Thyroid gland (tissue), 4 donors: Measurements from ENCODE around the gene DNAJC16.

Experiments
- POLR2A ChIP-seq, 2 donors: fragments of 450-650 bp; IDR thresholded peaks; one replicate each; pipeline ENCODE4 v1.6.1; 2017; ENCODE audit warnings: antibody characterized with exemption in 2 of 2, mild to moderate bottlenecking in 2 of 2, moderate library complexity in 1 of 2
- TF ChIP-seq, protein P1 (sequence below), 6 experiments: fragments of 200-600 bp in 3 of 6; fragments of 450-650 bp in 3 of 6; sonication (generic) in 3 of 6; IDR thresholded peaks; one replicate each; pipeline ENCODE4 v1.5.1; 2016 to 2019; ENCODE audit warnings: antibody characterized with exemption in 6 of 6, mild to moderate bottlenecking in 2 of 6, inconsistent platforms in 1 of 6, moderate library complexity in 1 of 6

DNA sequence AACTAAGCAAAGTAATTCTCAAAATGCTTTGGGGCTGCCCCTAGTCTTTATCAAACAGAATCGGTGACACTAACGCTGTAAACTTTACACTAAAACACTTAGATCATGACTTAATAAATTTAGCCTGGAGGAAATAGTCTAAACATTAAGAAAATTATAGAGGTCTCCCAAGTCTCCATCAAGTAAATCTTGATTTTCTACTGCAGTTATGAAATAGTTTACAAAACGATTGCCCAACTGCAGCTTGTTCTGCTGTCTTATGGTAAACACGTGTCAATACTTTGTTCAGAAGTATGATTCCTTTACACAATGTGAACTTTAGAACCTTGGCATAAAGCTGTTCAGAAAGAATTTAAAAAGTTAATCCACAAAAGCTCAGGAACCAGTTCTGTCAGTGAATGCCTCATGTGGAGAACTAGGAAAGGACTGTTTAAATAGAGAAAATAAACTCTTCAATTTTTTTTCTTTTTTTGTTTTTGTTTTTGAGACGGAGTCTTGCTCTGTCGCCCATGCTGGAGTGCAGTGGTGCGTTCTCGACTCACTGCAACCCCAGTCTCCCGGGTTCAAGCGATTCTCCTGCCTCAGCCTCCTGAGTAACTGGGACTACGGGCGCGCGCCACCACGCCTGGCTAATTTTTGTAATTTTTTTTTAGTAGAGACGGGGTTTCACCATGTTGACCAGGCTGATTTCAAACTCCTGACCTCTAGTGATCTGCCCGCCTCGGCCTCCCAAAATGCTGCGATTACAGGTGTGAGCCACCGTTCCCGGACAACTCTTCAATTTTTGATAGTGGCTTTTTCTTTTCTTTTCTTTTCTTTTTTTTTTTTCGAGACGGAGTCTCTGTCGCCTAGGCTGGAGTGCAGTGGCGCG lies 92.2 kb downstream of the DNAJC16 start:
- TF ChIP-seq, protein P1, sequence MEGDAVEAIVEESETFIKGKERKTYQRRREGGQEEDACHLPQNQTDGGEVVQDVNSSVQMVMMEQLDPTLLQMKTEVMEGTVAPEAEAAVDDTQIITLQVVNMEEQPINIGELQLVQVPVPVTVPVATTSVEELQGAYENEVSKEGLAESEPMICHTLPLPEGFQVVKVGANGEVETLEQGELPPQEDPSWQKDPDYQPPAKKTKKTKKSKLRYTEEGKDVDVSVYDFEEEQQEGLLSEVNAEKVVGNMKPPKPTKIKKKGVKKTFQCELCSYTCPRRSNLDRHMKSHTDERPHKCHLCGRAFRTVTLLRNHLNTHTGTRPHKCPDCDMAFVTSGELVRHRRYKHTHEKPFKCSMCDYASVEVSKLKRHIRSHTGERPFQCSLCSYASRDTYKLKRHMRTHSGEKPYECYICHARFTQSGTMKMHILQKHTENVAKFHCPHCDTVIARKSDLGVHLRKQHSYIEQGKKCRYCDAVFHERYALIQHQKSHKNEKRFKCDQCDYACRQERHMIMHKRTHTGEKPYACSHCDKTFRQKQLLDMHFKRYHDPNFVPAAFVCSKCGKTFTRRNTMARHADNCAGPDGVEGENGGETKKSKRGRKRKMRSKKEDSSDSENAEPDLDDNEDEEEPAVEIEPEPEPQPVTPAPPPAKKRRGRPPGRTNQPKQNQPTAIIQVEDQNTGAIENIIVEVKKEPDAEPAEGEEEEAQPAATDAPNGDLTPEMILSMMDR (IDR thresholded peaks at IDR 0.05): no peak
- no peak for TF ChIP-seq POLR2A (IDR thresholded peaks at IDR 0.05)
